ENCODE measurements around the gene TIMM50.
A peak's percentile ranks its signal among the peaks of the same experiment; 100 is the strongest.

Gene TIMM50

DNA sequence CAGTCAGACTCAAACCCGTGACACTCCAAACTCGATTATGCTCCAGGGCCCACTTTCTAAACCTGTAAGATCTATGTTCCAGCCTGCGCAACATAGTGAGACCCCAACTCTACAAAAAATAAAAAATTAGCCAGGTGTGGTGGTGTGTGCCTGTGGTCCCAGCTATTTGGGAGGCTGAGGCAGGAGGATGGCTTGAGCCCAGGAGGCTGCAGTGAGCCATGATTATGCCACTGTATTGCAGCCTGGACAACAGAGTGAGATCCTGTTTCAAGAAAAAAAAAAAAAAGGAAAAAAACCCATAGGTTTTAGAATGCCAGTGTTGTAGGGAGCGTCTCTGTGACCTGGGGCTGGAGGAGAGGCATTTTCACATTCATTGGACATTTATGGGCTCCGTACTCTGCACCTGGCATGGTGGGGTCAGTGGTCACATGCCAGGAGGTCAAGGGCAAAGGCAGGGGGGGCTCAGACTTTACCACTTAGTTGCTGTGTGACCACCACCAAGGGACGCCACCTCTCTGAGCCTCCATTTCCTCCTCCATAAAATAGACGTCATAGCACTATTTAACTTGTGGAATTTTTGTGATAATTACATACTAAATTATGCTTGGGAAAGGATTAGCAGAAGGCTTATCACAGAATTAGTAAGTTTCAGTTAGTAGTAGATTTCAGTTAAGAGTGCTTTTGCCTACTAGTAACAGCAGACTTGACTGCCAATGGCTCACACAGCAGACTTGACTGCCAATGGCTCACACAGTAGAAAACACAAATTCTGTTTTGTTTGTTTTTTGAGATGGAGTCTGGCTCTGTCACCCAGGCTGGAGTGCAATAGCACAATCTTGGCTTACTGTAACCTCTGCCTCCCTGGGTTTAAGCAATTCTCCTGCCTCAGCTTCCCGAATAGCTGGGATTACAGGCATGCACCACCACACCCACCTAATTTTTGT lies 40.2 kb downstream of the TIMM50 start:
- H3K27me3 Mint-ChIP-seq = peaks cover 14% of the 10 kb centered on the region
- H3K36me3 Mint-ChIP-seq (ENCODE audit: low read depth) = peaks cover 3% of the 10 kb centered on the region
- H3K9me3 Mint-ChIP-seq = no peaks in the 10 kb centered on the region
- no peak overlapping the region for H3K27ac Mint-ChIP-seq
- peaks cover 15% of the 10 kb centered on the region for H3K4me1 Mint-ChIP-seq (ENCODE audit: low read depth)
- no peak overlapping the region for H3K4me3 Mint-ChIP-seq

DNA sequence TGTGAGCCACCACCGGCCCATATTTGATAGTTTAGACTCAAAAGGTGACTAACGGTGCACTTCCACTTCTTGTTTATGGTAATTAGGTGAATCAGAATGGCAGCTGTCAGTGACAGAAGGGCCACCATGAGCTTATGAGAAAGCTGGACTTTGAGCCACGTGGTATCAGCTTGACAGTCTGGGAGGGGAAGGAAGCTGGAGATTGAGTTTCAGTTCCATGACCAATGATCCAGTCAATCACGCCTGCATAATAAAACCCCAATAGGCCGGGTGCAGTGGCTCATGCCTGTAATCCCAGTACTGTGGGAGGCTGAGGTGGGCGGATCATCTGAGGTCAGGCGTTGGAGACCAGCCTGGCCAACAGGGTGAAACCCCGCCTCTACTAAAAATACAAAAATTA lies 43.9 kb downstream of the TIMM50 start:
- Mint-ChIP-seq H3K27me3 (no peaks in the 10 kb centered on the region), H3K4me1 (ENCODE audit: low read depth) (peaks cover 13% of the 10 kb centered on the region), H3K4me3 (no peak overlapping the region), H3K36me3 (ENCODE audit: low read depth) (peaks cover 9% of the 10 kb centered on the region), H3K27ac (no peak overlapping the region), H3K9me3 (no peaks in the 10 kb centered on the region)

GRCh38 chr19:39525205-39525604 lies 44.6 kb downstream of the TIMM50 start:
- peaks cover 13% of the 10 kb centered on the region for H3K4me1 Mint-ChIP-seq (ENCODE audit: low read depth)
- H3K27me3 Mint-ChIP-seq = no peaks in the 10 kb centered on the region
- no peak overlapping the region for H3K4me3 Mint-ChIP-seq
- peaks cover 9% of the 10 kb centered on the region for H3K36me3 Mint-ChIP-seq (ENCODE audit: low read depth)
- H3K27ac Mint-ChIP-seq = no peak overlapping the region
- no peaks in the 10 kb centered on the region for H3K9me3 Mint-ChIP-seq

GRCh38 chr19:39531834-39532232 lies 51.2 kb downstream of the TIMM50 start:
- Mint-ChIP-seq H3K4me3 (peak overlapping the region; percentile 92), H3K27me3 (no peaks in the 10 kb centered on the region), H3K36me3 (ENCODE audit: low read depth) (peaks cover 6% of the 10 kb centered on the region), H3K9me3 (no peaks in the 10 kb centered on the region), H3K27ac (peak overlapping the region; percentile 73), H3K4me1 (ENCODE audit: low read depth) (peaks cover 29% of the 10 kb centered on the region)

- H3K4me1 Mint-ChIP-seq (ENCODE audit: low read depth) = peaks cover 31% of the 10 kb centered on the region
- H3K27me3 Mint-ChIP-seq = no peaks in the 10 kb centered on the region
- H3K9me3 Mint-ChIP-seq = no peaks in the 10 kb centered on the region
- H3K36me3 Mint-ChIP-seq (ENCODE audit: low read depth) = peaks cover 6% of the 10 kb centered on the region
- peak within 1 kb of the TSS; percentile 92 for H3K4me3 Mint-ChIP-seq
- H3K27ac Mint-ChIP-seq = peak within 1 kb of the TSS; percentile 73
Observed at GRCh38 chr19:39532233-39533002, 51.8 kb downstream of the TIMM50 start, which contains the start of gene EID2B. TSS of gene EID2B (minus strand) at chr19:39532852. CDS start at chr19:39532802, 50 bp downstream.

- Mint-ChIP-seq H3K27ac (peak overlapping the region; percentile 72), H3K36me3 (ENCODE audit: low read depth) (peaks cover 7% of the 10 kb centered on the region)
Observed at GRCh38 chr19:39533003-39533512, 52.4 kb downstream of the TIMM50 start.

GRCh38 chr19:39533791-39534190 lies 53.2 kb downstream of the TIMM50 start:
- Mint-ChIP-seq H3K27me3 (no peaks in the 10 kb centered on the region), H3K9me3 (no peaks in the 10 kb centered on the region), H3K36me3 (ENCODE audit: low read depth) (peaks cover 6% of the 10 kb centered on the region), H3K4me3 (no peak overlapping the region), H3K27ac (no peak overlapping the region), H3K4me1 (ENCODE audit: low read depth) (peaks cover 40% of the 10 kb centered on the region)

More at GRCh38 chr19:39533003-39533512, 52.4 kb downstream of the TIMM50 start:
- Mint-ChIP-seq H3K27me3 (no peaks in the 10 kb centered on the region), H3K9me3 (no peaks in the 10 kb centered on the region), H3K4me3 (peak overlapping the region; percentile 92), H3K4me1 (ENCODE audit: low read depth) (peaks cover 38% of the 10 kb centered on the region)

- peaks cover 52% of the 10 kb centered on the region for H3K4me1 Mint-ChIP-seq (ENCODE audit: low read depth)
- peak overlapping the region; percentile 91 for H3K27ac Mint-ChIP-seq
- peaks cover 6% of the 10 kb centered on the region for H3K36me3 Mint-ChIP-seq (ENCODE audit: low read depth)
- no peaks in the 10 kb centered on the region for H3K27me3 Mint-ChIP-seq
- peak overlapping the region; percentile 86 for H3K4me3 Mint-ChIP-seq
- no peaks in the 10 kb centered on the region for H3K9me3 Mint-ChIP-seq
Observed at GRCh38 chr19:39539165-39539517, 58.5 kb downstream of the TIMM50 start.

DNA sequence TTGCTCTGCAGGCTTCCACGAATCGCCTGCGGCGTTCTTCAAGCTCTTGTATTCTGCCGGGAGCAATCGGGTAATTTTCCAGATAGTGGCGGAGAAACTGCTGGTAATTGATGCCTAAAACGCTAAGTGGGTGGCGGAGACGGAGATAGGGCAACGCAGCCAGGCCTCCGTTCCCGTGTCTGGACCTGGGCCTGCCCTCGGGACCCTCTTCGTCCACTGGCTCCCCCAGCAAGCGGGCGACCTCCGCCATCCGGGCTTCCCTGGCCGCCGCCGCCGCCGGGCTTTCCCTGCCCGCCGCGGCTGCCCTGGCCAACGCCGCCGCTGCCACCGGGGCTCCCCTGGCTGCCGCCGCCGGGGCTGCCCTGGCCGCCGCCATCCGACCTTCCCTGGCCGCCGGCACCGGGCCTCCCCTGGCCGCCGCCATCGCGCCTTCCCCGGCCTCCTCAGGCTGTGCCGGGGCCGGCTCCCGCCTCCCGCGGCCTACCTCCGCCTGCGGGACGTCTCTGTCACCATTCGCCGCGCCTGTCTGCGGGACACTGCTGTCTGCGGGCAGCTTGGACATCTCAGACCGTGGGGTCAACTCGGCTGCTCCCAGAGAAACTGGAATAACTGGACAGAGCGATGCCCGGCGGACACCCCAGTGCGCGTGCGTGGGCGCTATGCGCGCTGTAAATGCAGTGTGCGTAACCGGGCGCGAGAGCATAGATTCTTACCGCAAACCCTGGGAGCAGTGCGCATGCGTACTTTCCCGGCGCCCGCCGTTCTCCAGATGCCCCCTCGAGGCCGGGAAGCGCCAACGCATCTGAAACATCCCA lies 59.1 kb downstream of the TIMM50 start, which contains the start of gene EID2:
Gene EID2 (minus strand): TSS at position 644 of the 815 bp plus-strand sequence. CDS start 82 bp downstream, at position 562.
- peak within 1 kb of the TSS; percentile 86 for H3K4me3 Mint-ChIP-seq
- H3K27ac Mint-ChIP-seq = peak within 1 kb of the TSS; percentile 92
- H3K9me3 Mint-ChIP-seq = no peaks in the 10 kb centered on the region

DNA sequence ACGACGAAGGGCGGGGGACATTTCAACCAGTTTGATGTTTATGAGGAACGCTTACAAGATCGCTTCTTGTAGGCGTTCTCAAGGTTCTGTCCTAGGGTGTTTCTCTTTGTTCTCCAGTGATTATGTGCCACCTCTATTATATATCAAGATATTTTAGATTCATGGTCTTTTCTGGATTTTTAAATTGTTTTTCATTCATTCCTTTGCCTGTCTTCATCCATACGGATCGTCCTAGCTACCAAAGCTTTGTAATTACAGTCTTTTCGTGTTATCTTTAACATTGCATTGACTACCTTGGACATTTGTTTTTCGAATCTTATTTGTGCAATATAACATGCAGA lies 59.7 kb downstream of the TIMM50 start:
- peaks cover 62% of the 10 kb centered on the region for H3K4me1 Mint-ChIP-seq (ENCODE audit: low read depth)

More for the DNA sequence above, 59.1 kb downstream of the TIMM50 start, which contains the start of gene EID2:
- H3K36me3 Mint-ChIP-seq (ENCODE audit: low read depth) = peaks cover 6% of the 10 kb centered on the region
- peaks cover 58% of the 10 kb centered on the region for H3K4me1 Mint-ChIP-seq (ENCODE audit: low read depth)
- H3K27me3 Mint-ChIP-seq = no peaks in the 10 kb centered on the region

More for the DNA sequence above, 59.7 kb downstream of the TIMM50 start:
- Mint-ChIP-seq H3K4me3 (peak overlapping the region; percentile 86), H3K9me3 (no peaks in the 10 kb centered on the region), H3K27me3 (no peaks in the 10 kb centered on the region), H3K36me3 (ENCODE audit: low read depth) (peaks cover 6% of the 10 kb centered on the region), H3K27ac (peak overlapping the region; percentile 92)

Measured in stimulated activated naive CD8-positive, alpha-beta T cell treated with anti-CD3 and anti-CD28 coated beads, Interleukin-15, Interleukin-2, amounts not matched to agents 100 ng/mL and 50 ng/mL, for 24 hours (primary cell).